ENCODE results near the gene DEGS2. TPM values are rescaled to one million over a fixed set of nuclear protein-coding genes. Genes with fewer than 3 reads are reported as not detected.

DEGS2 gene
- total RNA-seq, 1 experiment from 2014 or later = 1.6 TPM

DNA sequence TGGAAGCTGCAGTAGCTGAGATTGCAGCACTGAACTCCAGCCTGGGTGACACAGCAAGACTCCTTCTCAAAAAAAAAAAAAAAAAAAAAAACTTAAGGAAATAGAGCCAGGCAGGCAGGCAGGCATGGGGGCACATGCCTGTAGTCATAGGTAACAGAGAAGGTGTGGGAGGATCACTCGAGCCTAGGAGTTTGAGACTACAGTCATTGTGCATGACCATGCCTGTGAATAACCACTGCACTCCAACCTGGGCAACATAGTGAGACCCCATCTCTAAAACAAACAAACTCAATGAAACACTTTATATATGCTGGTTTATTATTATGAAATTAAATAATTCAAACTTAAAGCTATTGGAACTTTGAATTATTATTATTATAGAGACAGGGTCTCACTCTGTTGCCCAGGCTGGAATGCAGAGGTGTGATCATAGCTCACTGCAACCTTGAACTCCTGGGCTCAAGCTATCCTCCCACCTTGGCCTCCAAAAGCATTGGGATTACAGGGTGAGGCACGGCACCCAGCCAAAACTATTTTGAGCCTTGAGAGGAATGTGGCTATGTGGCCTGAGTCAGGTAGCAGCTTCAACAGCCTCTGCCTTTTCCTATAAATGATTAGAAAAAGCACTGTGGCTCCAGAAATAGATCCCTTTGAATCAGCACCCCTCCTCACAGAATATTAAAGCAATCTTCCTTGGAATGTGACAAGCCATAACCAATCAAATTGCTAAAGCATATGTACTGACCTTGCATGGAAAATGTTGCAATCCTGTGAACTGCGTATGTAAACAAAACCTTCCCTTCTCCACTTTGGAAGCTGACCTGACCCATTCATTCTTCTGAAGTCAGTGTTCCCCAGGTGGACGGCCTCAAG lies 44.8 kb upstream of the DEGS2 start:
- Mint-ChIP-seq H3K27ac (no peak overlapping the region), H3K9me3 (peaks cover 6% of the 10 kb centered on the region), H3K4me3 (no peak overlapping the region), H3K36me3 (peaks cover 5% of the 10 kb centered on the region), H3K27me3 (ENCODE audit: low read depth) (peaks cover 3% of the 10 kb centered on the region; the same call in 1 of the 2 replicates), H3K4me1 (peaks cover 8% of the 10 kb centered on the region)
- ATAC-seq (no peak), DNase-seq (ENCODE audit: low spot score) (no peak)
- ChIA-PET POLR2A (interaction anchor here (0.7 to 0.8 kb wide), 2 partner anchors 17 to 43 kb away, joined by 3 to 5 read pairs; no protein-coding TSS in a partner anchor), CTCF (interaction anchor here (0.7 to 4.3 kb wide), 3 partner anchors 11 to 77 kb away, joined by 3 to 31 read pairs (median 3); no protein-coding TSS in a partner anchor)
- TF ChIP-seq GABPB1 (CRISPR knock-in tag; IDR thresholded peaks at IDR 0.05) (peak; percentile 66), GTF2I (CRISPR knock-in tag; conservative IDR thresholded peaks at IDR 0.05) (no peak), CTCF (IDR thresholded peaks at IDR 0.05) (no peak), ZNF121 (CRISPR knock-in tag; IDR thresholded peaks at IDR 0.05) (peak; percentile 63; the same call in 1 of the 2 replicates), PRRX2 (CRISPR knock-in tag; IDR thresholded peaks at IDR 0.05) (no peak), GRHL2 (CRISPR knock-in tag; IDR thresholded peaks at IDR 0.05; ENCODE audit: insufficient replicate concordance, severe bottlenecking) (no peak), FOXJ3 (CRISPR knock-in tag; IDR thresholded peaks at IDR 0.05; ENCODE audit: borderline replicate concordance) (no peak), ZNF138 (CRISPR knock-in tag; conservative IDR thresholded peaks at IDR 0.05) (no peak), TCF7 (CRISPR knock-in tag; IDR thresholded peaks at IDR 0.05; ENCODE audit: low read depth) (no peak)
- TF ChIP-seq, protein P1, sequence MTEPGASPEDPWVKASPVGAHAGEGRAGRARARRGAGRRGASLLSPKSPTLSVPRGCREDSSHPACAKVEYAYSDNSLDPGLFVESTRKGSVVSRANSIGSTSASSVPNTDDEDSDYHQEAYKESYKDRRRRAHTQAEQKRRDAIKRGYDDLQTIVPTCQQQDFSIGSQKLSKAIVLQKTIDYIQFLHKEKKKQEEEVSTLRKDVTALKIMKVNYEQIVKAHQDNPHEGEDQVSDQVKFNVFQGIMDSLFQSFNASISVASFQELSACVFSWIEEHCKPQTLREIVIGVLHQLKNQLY (CRISPR knock-in tag; IDR thresholded peaks at IDR 0.05) = no peak
- TF ChIP-seq, protein P2, sequence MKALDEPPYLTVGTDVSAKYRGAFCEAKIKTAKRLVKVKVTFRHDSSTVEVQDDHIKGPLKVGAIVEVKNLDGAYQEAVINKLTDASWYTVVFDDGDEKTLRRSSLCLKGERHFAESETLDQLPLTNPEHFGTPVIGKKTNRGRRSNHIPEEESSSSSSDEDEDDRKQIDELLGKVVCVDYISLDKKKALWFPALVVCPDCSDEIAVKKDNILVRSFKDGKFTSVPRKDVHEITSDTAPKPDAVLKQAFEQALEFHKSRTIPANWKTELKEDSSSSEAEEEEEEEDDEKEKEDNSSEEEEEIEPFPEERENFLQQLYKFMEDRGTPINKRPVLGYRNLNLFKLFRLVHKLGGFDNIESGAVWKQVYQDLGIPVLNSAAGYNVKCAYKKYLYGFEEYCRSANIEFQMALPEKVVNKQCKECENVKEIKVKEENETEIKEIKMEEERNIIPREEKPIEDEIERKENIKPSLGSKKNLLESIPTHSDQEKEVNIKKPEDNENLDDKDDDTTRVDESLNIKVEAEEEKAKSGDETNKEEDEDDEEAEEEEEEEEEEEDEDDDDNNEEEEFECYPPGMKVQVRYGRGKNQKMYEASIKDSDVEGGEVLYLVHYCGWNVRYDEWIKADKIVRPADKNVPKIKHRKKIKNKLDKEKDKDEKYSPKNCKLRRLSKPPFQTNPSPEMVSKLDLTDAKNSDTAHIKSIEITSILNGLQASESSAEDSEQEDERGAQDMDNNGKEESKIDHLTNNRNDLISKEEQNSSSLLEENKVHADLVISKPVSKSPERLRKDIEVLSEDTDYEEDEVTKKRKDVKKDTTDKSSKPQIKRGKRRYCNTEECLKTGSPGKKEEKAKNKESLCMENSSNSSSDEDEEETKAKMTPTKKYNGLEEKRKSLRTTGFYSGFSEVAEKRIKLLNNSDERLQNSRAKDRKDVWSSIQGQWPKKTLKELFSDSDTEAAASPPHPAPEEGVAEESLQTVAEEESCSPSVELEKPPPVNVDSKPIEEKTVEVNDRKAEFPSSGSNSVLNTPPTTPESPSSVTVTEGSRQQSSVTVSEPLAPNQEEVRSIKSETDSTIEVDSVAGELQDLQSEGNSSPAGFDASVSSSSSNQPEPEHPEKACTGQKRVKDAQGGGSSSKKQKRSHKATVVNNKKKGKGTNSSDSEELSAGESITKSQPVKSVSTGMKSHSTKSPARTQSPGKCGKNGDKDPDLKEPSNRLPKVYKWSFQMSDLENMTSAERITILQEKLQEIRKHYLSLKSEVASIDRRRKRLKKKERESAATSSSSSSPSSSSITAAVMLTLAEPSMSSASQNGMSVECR (CRISPR knock-in tag; IDR thresholded peaks at IDR 0.05; ENCODE audit: borderline replicate concordance) = no peak
- TF ChIP-seq, protein P3, sequence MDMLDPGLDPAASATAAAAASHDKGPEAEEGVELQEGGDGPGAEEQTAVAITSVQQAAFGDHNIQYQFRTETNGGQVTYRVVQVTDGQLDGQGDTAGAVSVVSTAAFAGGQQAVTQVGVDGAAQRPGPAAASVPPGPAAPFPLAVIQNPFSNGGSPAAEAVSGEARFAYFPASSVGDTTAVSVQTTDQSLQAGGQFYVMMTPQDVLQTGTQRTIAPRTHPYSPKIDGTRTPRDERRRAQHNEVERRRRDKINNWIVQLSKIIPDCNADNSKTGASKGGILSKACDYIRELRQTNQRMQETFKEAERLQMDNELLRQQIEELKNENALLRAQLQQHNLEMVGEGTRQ (CRISPR knock-in tag; IDR thresholded peaks at IDR 0.05) = no peak

- H3K27me3 Mint-ChIP-seq (ENCODE audit: low read depth) = no peaks in the 10 kb centered on the region; the same call in 1 of the 2 replicates
- DNase-seq (ENCODE audit: low spot score) = no peak
- TF ChIP-seq SP1 (CRISPR knock-in tag; conservative IDR thresholded peaks at IDR 0.05) (no peak), OVOL2 (CRISPR knock-in tag; IDR thresholded peaks at IDR 0.05; ENCODE audit: borderline replicate concordance) (no peak), ZNF232 (CRISPR knock-in tag; IDR thresholded peaks at IDR 0.05) (no peak), SMAD4 (CRISPR knock-in tag; IDR thresholded peaks at IDR 0.05) (no peak), ZNF121 (CRISPR knock-in tag; IDR thresholded peaks at IDR 0.05) (no peak), CREB1 (CRISPR knock-in tag; IDR thresholded peaks at IDR 0.05) (no peak), KAT7 (CRISPR knock-in tag; IDR thresholded peaks at IDR 0.05; ENCODE audit: borderline replicate concordance) (no peak), ZNF138 (CRISPR knock-in tag; conservative IDR thresholded peaks at IDR 0.05) (no peak)
- TF ChIP-seq, protein P4, sequence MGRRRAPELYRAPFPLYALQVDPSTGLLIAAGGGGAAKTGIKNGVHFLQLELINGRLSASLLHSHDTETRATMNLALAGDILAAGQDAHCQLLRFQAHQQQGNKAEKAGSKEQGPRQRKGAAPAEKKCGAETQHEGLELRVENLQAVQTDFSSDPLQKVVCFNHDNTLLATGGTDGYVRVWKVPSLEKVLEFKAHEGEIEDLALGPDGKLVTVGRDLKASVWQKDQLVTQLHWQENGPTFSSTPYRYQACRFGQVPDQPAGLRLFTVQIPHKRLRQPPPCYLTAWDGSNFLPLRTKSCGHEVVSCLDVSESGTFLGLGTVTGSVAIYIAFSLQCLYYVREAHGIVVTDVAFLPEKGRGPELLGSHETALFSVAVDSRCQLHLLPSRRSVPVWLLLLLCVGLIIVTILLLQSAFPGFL (CRISPR knock-in tag; IDR thresholded peaks at IDR 0.05; ENCODE audit: borderline replicate concordance) = no peak
- ChIA-PET POLR2A (no interaction called here), CTCF (interaction anchor here (1.5 to 4.3 kb wide), 2 partner anchors 10 to 12 kb away, joined by 3 to 31 read pairs; no protein-coding TSS in a partner anchor)
- H3K27ac Mint-ChIP-seq = no peak overlapping the region
- H3K4me1 Mint-ChIP-seq = peaks cover 8% of the 10 kb centered on the region
- H3K9me3 Mint-ChIP-seq = peaks cover 6% of the 10 kb centered on the region
- no peak overlapping the region for H3K4me3 Mint-ChIP-seq
- peaks cover 5% of the 10 kb centered on the region for H3K36me3 Mint-ChIP-seq
- no peak for ATAC-seq
Observed at GRCh38 chr14:100203146-100203545, 43.7 kb upstream of the DEGS2 start.

All from WTC11 (cell line).